ENCODE data around the gene SIRT1. TPM values are rescaled to one million over a fixed set of nuclear protein-coding genes. Genes with fewer than 3 reads are reported as not detected.
"Not testable (repeated sequence)": the region's sequence is repeated elsewhere in the genome, so short reads cannot be mapped to it uniquely, and the experiment has no call there.

Gene SIRT1
- total and polyA plus RNA-seq, 9 of the 15 experiments (the other 6 are each of a cell fraction or from before 2014, with no cell fraction given) = 7.8 to 25.8 (median 19.1) TPM

DNA sequence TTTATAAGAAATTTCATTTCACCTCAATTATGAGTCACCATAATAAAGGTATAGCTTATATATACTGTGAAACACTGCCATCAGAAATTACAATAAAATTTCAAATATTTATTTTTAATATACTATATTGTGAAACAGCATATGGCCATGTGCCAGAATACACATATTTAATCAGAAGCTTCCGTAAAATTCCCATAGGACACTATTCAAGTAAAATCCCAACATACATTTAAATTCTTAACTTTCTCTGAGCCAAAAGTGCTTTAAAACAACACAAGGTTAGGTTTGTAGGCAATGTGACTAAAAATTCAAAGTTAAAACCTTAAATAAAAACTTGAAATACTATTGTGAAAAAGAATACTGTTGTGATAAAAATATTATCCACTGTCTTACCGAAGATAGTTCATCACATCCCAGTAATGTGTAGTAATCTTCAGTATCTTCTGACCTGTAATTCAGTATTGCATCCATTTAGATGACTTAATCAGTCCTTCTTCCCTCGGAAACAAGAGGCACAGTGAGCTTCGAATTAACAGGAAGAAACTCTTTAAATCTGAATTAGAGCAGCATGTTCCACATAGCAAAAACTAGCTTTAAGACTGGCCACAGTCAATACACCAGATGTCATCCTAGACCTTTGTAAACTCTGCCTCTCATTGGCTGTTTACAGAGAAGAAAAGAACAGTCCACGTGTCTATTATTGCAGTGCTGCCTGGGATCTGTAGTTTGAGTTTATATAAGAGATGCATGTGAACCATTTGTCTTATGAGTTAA lies 46.7 kb upstream of the SIRT1 start, which contains the start of gene DNAJC12 (continued):
- TF ChIP-seq, protein P1, sequence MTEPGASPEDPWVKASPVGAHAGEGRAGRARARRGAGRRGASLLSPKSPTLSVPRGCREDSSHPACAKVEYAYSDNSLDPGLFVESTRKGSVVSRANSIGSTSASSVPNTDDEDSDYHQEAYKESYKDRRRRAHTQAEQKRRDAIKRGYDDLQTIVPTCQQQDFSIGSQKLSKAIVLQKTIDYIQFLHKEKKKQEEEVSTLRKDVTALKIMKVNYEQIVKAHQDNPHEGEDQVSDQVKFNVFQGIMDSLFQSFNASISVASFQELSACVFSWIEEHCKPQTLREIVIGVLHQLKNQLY (CRISPR knock-in tag; conservative IDR thresholded peaks at IDR 0.05) = no peak
- peak; percentile 96 to 98 for TF ChIP-seq FOXK2 (conservative IDR thresholded peaks at IDR 0.05 in 1 of 2, IDR thresholded peaks at IDR 0.05 in 1 of 2; ENCODE audit: low read depth in 2 of 2)

DNA sequence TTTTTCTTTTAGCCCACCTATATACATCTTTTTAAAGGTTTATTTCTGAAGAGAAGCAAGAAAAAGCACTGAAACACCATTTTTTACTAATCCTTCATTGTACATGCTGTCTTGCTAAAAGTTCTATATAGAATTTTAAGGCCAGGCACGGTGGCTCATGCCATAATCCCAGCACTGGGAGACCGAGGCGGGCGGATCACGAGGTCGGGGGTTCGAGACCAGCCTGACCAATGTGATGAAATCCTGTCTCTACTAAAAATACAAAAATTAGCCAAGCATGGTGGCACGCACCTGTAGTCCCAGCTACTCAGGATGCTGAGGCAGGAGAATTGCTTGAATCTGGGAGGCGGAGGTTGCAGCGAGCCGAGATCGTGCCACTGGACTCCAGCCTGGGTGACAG lies 44.9 kb upstream of the SIRT1 start:
- H4K20me1 ChIP-seq (replicated peaks; ENCODE audit: control insufficient read depth, insufficient read depth, low read length); intact Hi-C loops (cut with micrococcal nuclease); H3K9ac ChIP-seq (ENCODE audit: insufficient read depth in 1 of 2, low read depth in 2 of 2, low read length in 2 of 2); BruUV-seq (replicated peaks); DNase-seq (ENCODE audit: extremely low read depth in 1 of 4, low spot score in 3 of 4); H3K4me3 ChIP-seq; POLR2A ChIA-PET; H3K4me2 ChIP-seq (ENCODE audit: insufficient read depth, low read length); FAIRE-seq; H3K27ac ChIP-seq (ENCODE audit: extremely low read depth, low read depth, low read length); H3K9me3 ChIP-seq (replicated peaks; ENCODE audit: control insufficient read depth, insufficient read depth, low read depth, low read length); CTCF ChIA-PET (ENCODE audit: low intra/inter-chr PET ratio); H3K9me1 ChIP-seq (ENCODE audit: control insufficient read depth, insufficient read depth, low read length); H3K36me3 ChIP-seq (ENCODE audit: control insufficient read depth, insufficient read depth, low read length); in situ Hi-C loops (cut with MboI); H3K27me3 ChIP-seq (ENCODE audit: control insufficient read depth in 2 of 2, insufficient read depth in 2 of 2, low read length in 2 of 2); H3K4me1 ChIP-seq (replicated peaks in 1 of 2; ENCODE audit: control insufficient read depth in 2 of 2, insufficient read depth in 2 of 2, low read length in 2 of 2); ATAC-seq: not testable (repeated sequence)
- 85% methylated on average over 12 of the region's 12 CpGs for WGBS (ENCODE audit: insufficient coverage, low coverage, missing lambda C conversion rate)
- Histone ChIP-seq H2AFZ (ENCODE audit: low read depth, low read length) (peak overlapping the region; percentile 89; the same call in 1 of the 2 replicates), H3K79me2 (ENCODE audit: control insufficient read depth, insufficient read depth, low read length) (peaks cover 34% of the 10 kb centered on the region)

Measured in K562 (cell line).